Panc1 (cell line): ENCODE data around the gene ZSCAN10. TPM values are rescaled to one million over a fixed set of nuclear protein-coding genes. Genes with fewer than 3 reads are reported as not detected.

Experiments
- ATAC-seq: fragments of 200-7000 bp; cut with Tn5 transposase; 2 replicates; pipeline ENCODE4 v1.9.1; 2020; ENCODE audit warnings: mild to moderate bottlenecking, moderate library complexity
- BruUV-seq: library from RNA; stranded (reverse); fragments of 400-500 nt; replicated peaks from 2 replicates; lab custom pipeline; 2021; lab: Mats Ljungman, UMichigan
- CTCF ChIA-PET: fragments of 300-600 bp; sonication (Branson Sonifier 250); formaldehyde crosslinking; loops from one replicate; lab custom pipeline; 2022; ENCODE audit warnings: antibody characterized with exemption; lab: Charles Lee
- POLR2A ChIA-PET: fragments of 300-600 bp; sonication (Branson Sonifier 250); formaldehyde crosslinking; loops from one replicate; lab custom pipeline; 2022; ENCODE audit warnings: antibody characterized with exemption; lab: Charles Lee
- DNase-seq: peaks from one replicate; pipeline ENCODE4 v3.0.0-alpha.2; 2010; ENCODE audit warnings: low read depth, low spot score
- H3K27ac ChIP-seq: 2 replicates; pipeline ENCODE4 v1.5.1; 2011; ENCODE audit warnings: mild to moderate bottlenecking, low read length, inconsistent platforms
- H3K27me3 ChIP-seq: fragments of 200-500 bp; sonication (Bioruptor generic); 2 replicates; pipeline ENCODE4 v1.6.0; 2014; ENCODE audit warnings: low read length, inconsistent platforms; ENCODE audit not compliant: control insufficient read depth, insufficient read depth
- H3K36me3 ChIP-seq: fragments of 200-500 bp; sonication (Bioruptor generic); 2 replicates; pipeline ENCODE4 v1.5.1; 2014; ENCODE audit warnings: inconsistent platforms, mild to moderate bottlenecking, low read length, moderate library complexity; ENCODE audit not compliant: control insufficient read depth, insufficient read depth
- H3K4me1 ChIP-seq: 2 replicates; pipeline ENCODE4 v1.5.1; 2011; ENCODE audit warnings: inconsistent platforms, mild to moderate bottlenecking, low read length, moderate library complexity; ENCODE audit not compliant: control insufficient read depth, insufficient read depth
- H3K4me3 ChIP-seq, 2 experiments: 2 replicates each; pipeline ENCODE4 v1.5.1; 2011 to 2012; ENCODE audit warnings: low read depth in 2 of 2, low read length in 2 of 2, mild to moderate bottlenecking in 2 of 2, inconsistent platforms in 1 of 2, moderate library complexity in 1 of 2
- H3K9me3 ChIP-seq: fragments of 200-500 bp; sonication (Bioruptor generic); 2 replicates; pipeline ENCODE4 v1.5.1; 2014; ENCODE audit warnings: low read depth, mild to moderate bottlenecking, inconsistent platforms, low read length, moderate library complexity; ENCODE audit not compliant: control insufficient read depth, insufficient read depth
- POLR2AphosphoS5 ChIP-seq: IDR thresholded peaks from 2 replicates; pipeline ENCODE4 v1.6.1; 2012; ENCODE audit warnings: mild to moderate bottlenecking, low read depth, low read length, moderate library complexity
- SIN3A ChIP-seq: IDR thresholded peaks from 2 replicates; pipeline ENCODE4 v1.6.1; 2012; ENCODE audit warnings: low read depth, mild to moderate bottlenecking, low read length, moderate library complexity, borderline replicate concordance; ENCODE audit not compliant: insufficient read depth
- TCF7L2 ChIP-seq: IDR thresholded peaks from 2 replicates; pipeline ENCODE4 v1.6.1; 2011; ENCODE audit warnings: mild to moderate bottlenecking, low read depth, low read length, inconsistent platforms
- in situ Hi-C: cut with HindIII; loops from 2 replicates; pipeline ENCODE4 v1.10.0; 2016; ENCODE audit warnings: low sequenced_read_pairs, low pct_unique_long_range_greater_than_20kb
- intact Hi-C: fragments of 100-400 bp; cut with micrococcal nuclease; formaldehyde crosslinking; loops from one replicate; pipeline ENCODE4 v1.10.0; 2022; ENCODE audit not compliant: unreplicated experiment
- total RNA-seq: library from RNA; stranded (reverse); gene quantifications from one replicate; pipeline ENCODE4 v1.2.1, GENCODE V29; 2021; ENCODE audit not compliant: unreplicated experiment
- TF ChIP-seq, protein P1 (sequence below): fragments of 450-650 bp; IDR thresholded peaks from 2 replicates; pipeline ENCODE4 v1.5.1; 2017; ENCODE audit warnings: mild to moderate bottlenecking
- TF ChIP-seq, protein P2 (sequence below), 2 experiments: IDR thresholded peaks; 2 replicates each; pipeline ENCODE4 v1.6.1; 2011 to 2012; ENCODE audit warnings: low read depth in 2 of 2, control low read depth in 1 of 2, low read length in 1 of 2, mild to moderate bottlenecking in 1 of 2, moderate library complexity in 1 of 2; ENCODE audit not compliant: insufficient read depth in 1 of 2

The ZSCAN10 gene
- total RNA-seq, 1 experiment from 2014 or later = 0.21 TPM

DNA sequence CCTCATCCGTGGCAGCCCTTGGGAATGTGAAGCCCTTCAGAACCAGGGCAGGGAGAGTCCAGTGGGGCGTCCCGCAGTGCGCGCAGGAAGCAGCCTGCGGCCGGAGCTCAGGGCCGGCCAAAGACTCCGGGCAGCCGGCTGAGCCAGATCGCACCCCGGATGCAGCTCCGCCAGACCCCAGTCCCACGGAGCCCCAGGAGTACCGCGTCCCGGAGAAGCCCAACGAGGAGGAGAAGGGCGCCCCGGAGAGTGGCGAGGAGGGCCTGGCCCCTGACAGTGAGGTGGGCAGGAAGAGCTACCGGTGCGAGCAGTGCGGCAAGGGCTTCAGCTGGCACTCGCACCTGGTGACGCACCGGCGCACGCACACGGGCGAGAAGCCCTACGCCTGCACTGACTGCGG lies 20.2 kb upstream of the ZSCAN10 start:
- Histone ChIP-seq H3K4me3 (no peak overlapping the region), H3K9me3 (no peaks in the 10 kb centered on the region), H3K4me1 (no peaks in the 10 kb centered on the region), H3K27ac (no peak overlapping the region), H3K27me3 (no peaks in the 10 kb centered on the region), H3K36me3 (no peaks in the 10 kb centered on the region)
- intact Hi-C loops (no loop called here), in situ Hi-C loops (no loop called here)
- ChIA-PET CTCF (no interaction called here), POLR2A (no interaction called here)
- ATAC-seq (no peak), DNase-seq (no peak)
- TF ChIP-seq TCF7L2 = no peak
- TF ChIP-seq SIN3A = no peak
- TF ChIP-seq POLR2AphosphoS5 = no peak
- TF ChIP-seq, protein P1, sequence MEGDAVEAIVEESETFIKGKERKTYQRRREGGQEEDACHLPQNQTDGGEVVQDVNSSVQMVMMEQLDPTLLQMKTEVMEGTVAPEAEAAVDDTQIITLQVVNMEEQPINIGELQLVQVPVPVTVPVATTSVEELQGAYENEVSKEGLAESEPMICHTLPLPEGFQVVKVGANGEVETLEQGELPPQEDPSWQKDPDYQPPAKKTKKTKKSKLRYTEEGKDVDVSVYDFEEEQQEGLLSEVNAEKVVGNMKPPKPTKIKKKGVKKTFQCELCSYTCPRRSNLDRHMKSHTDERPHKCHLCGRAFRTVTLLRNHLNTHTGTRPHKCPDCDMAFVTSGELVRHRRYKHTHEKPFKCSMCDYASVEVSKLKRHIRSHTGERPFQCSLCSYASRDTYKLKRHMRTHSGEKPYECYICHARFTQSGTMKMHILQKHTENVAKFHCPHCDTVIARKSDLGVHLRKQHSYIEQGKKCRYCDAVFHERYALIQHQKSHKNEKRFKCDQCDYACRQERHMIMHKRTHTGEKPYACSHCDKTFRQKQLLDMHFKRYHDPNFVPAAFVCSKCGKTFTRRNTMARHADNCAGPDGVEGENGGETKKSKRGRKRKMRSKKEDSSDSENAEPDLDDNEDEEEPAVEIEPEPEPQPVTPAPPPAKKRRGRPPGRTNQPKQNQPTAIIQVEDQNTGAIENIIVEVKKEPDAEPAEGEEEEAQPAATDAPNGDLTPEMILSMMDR = no peak
- TF ChIP-seq, protein P2, sequence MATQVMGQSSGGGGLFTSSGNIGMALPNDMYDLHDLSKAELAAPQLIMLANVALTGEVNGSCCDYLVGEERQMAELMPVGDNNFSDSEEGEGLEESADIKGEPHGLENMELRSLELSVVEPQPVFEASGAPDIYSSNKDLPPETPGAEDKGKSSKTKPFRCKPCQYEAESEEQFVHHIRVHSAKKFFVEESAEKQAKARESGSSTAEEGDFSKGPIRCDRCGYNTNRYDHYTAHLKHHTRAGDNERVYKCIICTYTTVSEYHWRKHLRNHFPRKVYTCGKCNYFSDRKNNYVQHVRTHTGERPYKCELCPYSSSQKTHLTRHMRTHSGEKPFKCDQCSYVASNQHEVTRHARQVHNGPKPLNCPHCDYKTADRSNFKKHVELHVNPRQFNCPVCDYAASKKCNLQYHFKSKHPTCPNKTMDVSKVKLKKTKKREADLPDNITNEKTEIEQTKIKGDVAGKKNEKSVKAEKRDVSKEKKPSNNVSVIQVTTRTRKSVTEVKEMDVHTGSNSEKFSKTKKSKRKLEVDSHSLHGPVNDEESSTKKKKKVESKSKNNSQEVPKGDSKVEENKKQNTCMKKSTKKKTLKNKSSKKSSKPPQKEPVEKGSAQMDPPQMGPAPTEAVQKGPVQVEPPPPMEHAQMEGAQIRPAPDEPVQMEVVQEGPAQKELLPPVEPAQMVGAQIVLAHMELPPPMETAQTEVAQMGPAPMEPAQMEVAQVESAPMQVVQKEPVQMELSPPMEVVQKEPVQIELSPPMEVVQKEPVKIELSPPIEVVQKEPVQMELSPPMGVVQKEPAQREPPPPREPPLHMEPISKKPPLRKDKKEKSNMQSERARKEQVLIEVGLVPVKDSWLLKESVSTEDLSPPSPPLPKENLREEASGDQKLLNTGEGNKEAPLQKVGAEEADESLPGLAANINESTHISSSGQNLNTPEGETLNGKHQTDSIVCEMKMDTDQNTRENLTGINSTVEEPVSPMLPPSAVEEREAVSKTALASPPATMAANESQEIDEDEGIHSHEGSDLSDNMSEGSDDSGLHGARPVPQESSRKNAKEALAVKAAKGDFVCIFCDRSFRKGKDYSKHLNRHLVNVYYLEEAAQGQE (IDR thresholded peaks at IDR 0.05; ENCODE audit: insufficient read depth in 1 of 2, low read depth in 2 of 2, low read length in 1 of 2) = no peak
- BruUV-seq = TSS peak; percentile 46

DNA sequence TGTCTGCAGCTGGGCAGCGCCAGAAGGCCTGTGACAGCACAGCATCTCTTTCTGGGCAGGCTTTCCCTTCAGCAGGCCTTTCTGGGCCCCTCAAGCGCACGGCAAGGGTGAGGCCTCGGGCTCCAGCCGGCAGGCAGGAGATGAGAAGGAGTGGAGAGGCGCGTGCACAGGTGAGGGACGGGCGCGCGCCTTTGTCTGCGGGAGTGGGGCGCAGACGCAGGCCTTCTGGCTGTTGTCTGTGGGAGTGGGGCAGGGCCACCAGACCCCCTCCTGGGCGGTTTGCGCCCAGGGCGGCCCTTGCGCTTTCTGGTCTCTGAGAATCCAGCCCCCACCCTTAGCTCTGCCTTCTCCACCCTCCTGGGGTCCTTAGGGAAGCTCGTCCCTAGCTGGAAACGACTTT lies 19.8 kb upstream of the ZSCAN10 start:
- intact Hi-C loops (no loop called here), in situ Hi-C loops (no loop called here)
- H3K4me1 ChIP-seq = peaks cover 3% of the 10 kb centered on the region; the same call in 1 of the 2 replicates
- no peak for TF ChIP-seq SIN3A
- TF ChIP-seq TCF7L2 = no peak
- TF ChIP-seq, protein P1 = no peak
- TF ChIP-seq POLR2AphosphoS5 = no peak
- TF ChIP-seq, protein P2 (IDR thresholded peaks at IDR 0.05; ENCODE audit: insufficient read depth in 1 of 2, low read depth in 2 of 2, low read length in 1 of 2) = no peak
- no peaks in the 10 kb centered on the region for H3K27me3 ChIP-seq
- ChIA-PET CTCF (no interaction called here), POLR2A (no interaction called here)
- no peaks in the 10 kb centered on the region for H3K9me3 ChIP-seq
- DNase-seq (no peak), ATAC-seq (no peak)
- H3K4me3 ChIP-seq = no peak overlapping the region
- no peaks in the 10 kb centered on the region for H3K36me3 ChIP-seq
- no peak overlapping the region for H3K27ac ChIP-seq
- BruUV-seq = no TSS peak
